A673 (cell line): ENCODE measurements around the gene UBE2K.
"Not testable (repeated sequence)": the region's sequence is repeated elsewhere in the genome, so short reads cannot be mapped to it uniquely, and the experiment has no call there.

Experiments
- CTCF ChIP-seq: fragments of 300-800, 200-600 bp; sonication (generic); conservative IDR thresholded peaks from 2 replicates; pipeline ENCODE4 v1.5.1; 2017; ENCODE audit warnings: low read depth, mild to moderate bottlenecking, antibody characterized with exemption, low read length, moderate library complexity, mixed read lengths
- EZH2 ChIP-seq: fragments of 200-600 bp; sonication (generic); IDR thresholded peaks from 2 replicates; pipeline ENCODE4 v1.6.1; 2017; ENCODE audit warnings: borderline replicate concordance, low read depth, mild to moderate bottlenecking, mixed read lengths, antibody characterized with exemption, low read length; ENCODE audit not compliant: poor library complexity, severe bottlenecking

GRCh38 chr4:39651586-39651985, 46.4 kb upstream of the UBE2K start:
- not testable (repeated sequence) for TF ChIP-seq CTCF, EZH2
